HEK293T (cell line): Measurements from ENCODE around the gene SELENOF.

Experiments
- CTCF ChIA-PET: fragments of 350-600 bp; formaldehyde crosslinking; extraction: SDS; loops from one replicate; lab custom pipeline; 2021; ENCODE audit warnings: antibody characterized with exemption, inconsistent platforms; lab: Yijun Ruan, JAX
- POLR2A ChIA-PET: fragments of 350-600 bp; formaldehyde crosslinking; extraction: SDS; loops from one replicate; lab custom pipeline; 2020; ENCODE audit warnings: antibody characterized with exemption, inconsistent platforms; lab: Yijun Ruan, JAX
- DNase-seq: peaks from one replicate; pipeline ENCODE4 v3.0.0; 2012; ENCODE audit warnings: mixed read lengths; ENCODE audit errors: extremely low spot score
- ARNT ChIP-seq: fragments of 450-650 bp; IDR thresholded peaks from 2 replicates; pipeline ENCODE4 v1.6.1; 2017; ENCODE audit warnings: mild to moderate bottlenecking
- BHLHE40 ChIP-seq: fragments of 450-650 bp; IDR thresholded peaks from 2 replicates; pipeline ENCODE4 v1.6.1; 2016; ENCODE audit warnings: mild to moderate bottlenecking, moderate library complexity, borderline replicate concordance
- CTBP1 ChIP-seq: fragments of 450-650 bp; IDR thresholded peaks from 2 replicates; pipeline ENCODE4 v1.6.1; 2016; ENCODE audit warnings: borderline replicate concordance
- ELF4 ChIP-seq: fragments of 450-650 bp; IDR thresholded peaks from 2 replicates; pipeline ENCODE4 v1.6.1; 2017; ENCODE audit warnings: antibody characterized with exemption
- FOXA1 ChIP-seq: fragments of 450-650 bp; IDR thresholded peaks from 2 replicates; pipeline ENCODE4 v1.6.1; 2016; ENCODE audit warnings: mild to moderate bottlenecking
- FOXK2 ChIP-seq: fragments of 450-650 bp; IDR thresholded peaks from 2 replicates; pipeline ENCODE4 v1.6.1; 2016; ENCODE audit warnings: mild to moderate bottlenecking
- FOXM1 ChIP-seq: fragments of 450-650 bp; IDR thresholded peaks from 2 replicates; pipeline ENCODE4 v1.6.1; 2017; ENCODE audit warnings: mild to moderate bottlenecking, borderline replicate concordance
- HDGF ChIP-seq: fragments of 450-650 bp; IDR thresholded peaks from 2 replicates; pipeline ENCODE4 v1.6.1; 2017; ENCODE audit warnings: antibody characterized with exemption, borderline replicate concordance
- L3MBTL2 ChIP-seq: fragments of 450-650 bp; conservative IDR thresholded peaks from 2 replicates; pipeline ENCODE4 v1.6.1; 2016; ENCODE audit warnings: mild to moderate bottlenecking
- LEF1 ChIP-seq: fragments of 450-650 bp; IDR thresholded peaks from 2 replicates; pipeline ENCODE4 v1.6.1; 2017; ENCODE audit warnings: mild to moderate bottlenecking, borderline replicate concordance
- NFRKB ChIP-seq: fragments of 450-650 bp; IDR thresholded peaks from 2 replicates; pipeline ENCODE4 v1.6.1; 2016; ENCODE audit warnings: mild to moderate bottlenecking, moderate library complexity
- SP1 ChIP-seq: fragments of 450-650 bp; IDR thresholded peaks from 2 replicates; pipeline ENCODE4 v1.6.1; 2017
- SUZ12 ChIP-seq: fragments of 450-650 bp; IDR thresholded peaks from 2 replicates; pipeline ENCODE4 v1.6.1; 2016; ENCODE audit warnings: mild to moderate bottlenecking
- TARDBP ChIP-seq: fragments of 450-650 bp; IDR thresholded peaks from 2 replicates; pipeline ENCODE4 v1.6.1; 2016
- ZNF384 ChIP-seq: fragments of 450-650 bp; IDR thresholded peaks from 2 replicates; pipeline ENCODE4 v1.6.1; 2016
- TF ChIP-seq, protein P1 (sequence below): fragments of 450-650 bp; IDR thresholded peaks from 2 replicates; pipeline ENCODE4 v1.6.1; 2016

SELENOF gene

DNA sequence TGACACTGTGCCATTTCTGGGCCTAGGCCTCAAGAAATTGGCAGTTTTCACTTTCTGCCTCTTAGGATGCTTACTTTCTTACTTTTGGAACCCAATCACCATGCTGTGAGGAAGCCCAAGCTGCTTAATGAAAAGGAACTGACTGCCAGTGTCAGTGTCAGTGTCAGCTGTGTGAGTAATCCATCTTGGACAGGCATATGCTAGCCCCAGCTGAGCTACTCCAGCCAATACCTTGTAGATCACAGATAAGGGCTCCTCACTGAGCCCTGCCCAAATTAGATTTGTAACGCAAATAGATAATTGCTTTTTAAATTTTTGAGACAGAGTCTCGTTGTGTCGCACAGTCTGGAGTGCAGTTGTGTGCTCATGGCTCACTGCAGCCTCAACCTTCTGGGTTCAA is 59.6 kb downstream of the SELENOF start:
- ChIA-PET CTCF (no interaction called here), POLR2A (no interaction called here)
- no peak for DNase-seq

GRCh38 chr1:86852782-86853408 is 61.0 kb downstream of the SELENOF start:
- ChIA-PET CTCF (no interaction called here), POLR2A (no interaction called here)
- no peak for TF ChIP-seq CTBP1
- no peak for TF ChIP-seq SUZ12
- TF ChIP-seq NFRKB, result no peak
- no peak for TF ChIP-seq BHLHE40
- no peak for DNase-seq

More for the DNA sequence above, 59.6 kb downstream of the SELENOF start:
- TF ChIP-seq HDGF, result no peak
- no peak for TF ChIP-seq SP1
- TF ChIP-seq BHLHE40, result no peak
- TF ChIP-seq ARNT, result no peak
- no peak for TF ChIP-seq ZNF384
- no peak for TF ChIP-seq TARDBP
- TF ChIP-seq L3MBTL2, result no peak
- TF ChIP-seq LEF1, result no peak

DNA sequence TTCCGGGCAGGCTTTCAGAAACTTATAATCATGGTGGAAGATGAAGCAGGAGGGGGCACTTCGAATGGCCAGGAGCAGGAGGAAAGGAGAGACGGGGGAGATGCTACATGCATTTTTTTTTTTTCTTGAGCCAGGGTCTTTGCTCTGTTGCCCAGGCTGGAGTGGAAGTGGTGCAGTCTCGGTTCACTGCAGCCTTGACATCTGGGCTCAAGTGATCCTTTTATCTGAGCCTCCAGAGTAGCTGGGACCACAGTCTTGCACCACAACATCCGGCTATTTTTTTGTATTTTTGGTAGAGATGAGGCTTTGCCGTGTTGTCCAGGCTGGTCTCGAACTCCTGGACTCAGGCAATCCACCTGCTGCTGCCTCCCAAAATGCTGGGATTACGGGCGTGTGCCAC is 61.6 kb downstream of the SELENOF start:
- TF ChIP-seq SP1 (no peak), HDGF (no peak), L3MBTL2 (no peak), ELF4 (no peak), FOXK2 (no peak), FOXA1 (no peak), BHLHE40 (no peak), SUZ12 (no peak), CTBP1 (no peak), NFRKB (no peak), FOXM1 (no peak), ARNT (no peak), LEF1 (no peak), ZNF384 (no peak), TARDBP (no peak)
- TF ChIP-seq, protein P1, sequence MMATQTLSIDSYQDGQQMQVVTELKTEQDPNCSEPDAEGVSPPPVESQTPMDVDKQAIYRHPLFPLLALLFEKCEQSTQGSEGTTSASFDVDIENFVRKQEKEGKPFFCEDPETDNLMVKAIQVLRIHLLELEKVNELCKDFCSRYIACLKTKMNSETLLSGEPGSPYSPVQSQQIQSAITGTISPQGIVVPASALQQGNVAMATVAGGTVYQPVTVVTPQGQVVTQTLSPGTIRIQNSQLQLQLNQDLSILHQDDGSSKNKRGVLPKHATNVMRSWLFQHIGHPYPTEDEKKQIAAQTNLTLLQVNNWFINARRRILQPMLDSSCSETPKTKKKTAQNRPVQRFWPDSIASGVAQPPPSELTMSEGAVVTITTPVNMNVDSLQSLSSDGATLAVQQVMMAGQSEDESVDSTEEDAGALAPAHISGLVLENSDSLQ, result no peak
- POLR2A ChIA-PET, result no interaction called here
- DNase-seq, result no peak
- CTCF ChIA-PET, result no interaction called here

DNA sequence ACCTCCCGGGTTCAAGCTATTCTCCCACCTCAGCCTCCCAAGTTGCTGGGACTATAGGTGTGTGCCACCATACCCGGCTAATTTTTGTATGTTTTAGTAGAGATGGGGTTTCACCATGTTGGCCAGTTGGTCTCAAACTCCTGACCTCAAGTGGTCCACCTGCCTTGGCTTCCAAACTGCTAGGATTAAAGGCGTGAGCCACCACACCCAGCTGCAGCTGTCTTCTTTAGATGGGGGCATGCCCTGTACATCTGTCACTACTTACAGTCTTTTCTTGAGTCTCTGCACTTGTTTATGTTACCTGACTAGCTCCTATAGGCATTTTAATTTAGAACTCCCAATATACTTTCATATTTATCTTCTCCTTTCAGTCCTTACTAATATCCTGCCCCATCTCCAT is 64.2 kb downstream of the SELENOF start:
- POLR2A ChIA-PET, result no interaction called here
- TF ChIP-seq TARDBP (no peak), ELF4 (no peak)
- DNase-seq, result no peak
- CTCF ChIA-PET, result no interaction called here

DNA sequence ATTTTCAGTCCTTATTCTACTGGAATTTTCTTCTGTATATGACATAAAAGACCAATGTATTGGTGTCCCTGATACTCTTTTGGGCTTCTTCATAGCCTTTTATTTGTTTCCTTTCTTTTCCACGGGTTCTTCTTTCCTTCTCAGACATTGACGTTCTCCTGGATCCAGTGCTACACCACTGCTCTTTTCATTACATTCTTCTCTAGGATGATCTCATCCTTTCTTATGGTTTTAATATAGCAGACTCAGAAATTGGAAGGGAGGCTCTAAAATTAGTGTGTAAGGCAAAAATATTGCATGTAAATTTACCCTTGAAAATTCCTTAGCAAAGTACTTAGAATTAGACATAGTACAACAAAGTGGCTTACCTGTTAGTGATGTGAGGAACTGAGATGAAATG is 65.3 kb downstream of the SELENOF start:
- DNase-seq, result no peak
- ChIA-PET CTCF (no interaction called here), POLR2A (no interaction called here)
- TF ChIP-seq, protein P1, result no peak
- no peak for TF ChIP-seq BHLHE40
- no peak for TF ChIP-seq CTBP1
- no peak for TF ChIP-seq L3MBTL2
- TF ChIP-seq ZNF384, result no peak
- no peak for TF ChIP-seq ARNT
- no peak for TF ChIP-seq SP1
- no peak for TF ChIP-seq NFRKB
- TF ChIP-seq HDGF, result no peak
- no peak for TF ChIP-seq FOXK2
- no peak for TF ChIP-seq FOXA1
- TF ChIP-seq ELF4, result no peak
- no peak for TF ChIP-seq LEF1
- no peak for TF ChIP-seq TARDBP

GRCh38 chr1:86846164-86846647 is 67.7 kb downstream of the SELENOF start:
- ChIA-PET CTCF (interaction anchor here (0.7 kb wide), 1 partner anchor 65 kb away, joined by 7 read pairs; no protein-coding TSS in a partner anchor), POLR2A (interaction anchor here (0.8 kb wide), 1 partner anchor 68 kb away, joined by 3 read pairs; the partner anchor contains the start of genes HS2ST1 and SELENOF)
- TF ChIP-seq ZNF384, result no peak
- TF ChIP-seq TARDBP, result no peak
- no peak for TF ChIP-seq LEF1
- no peak for DNase-seq

- POLR2A ChIA-PET, result interaction anchor here (0.8 kb wide), 1 partner anchor 69 kb away, joined by 3 read pairs; the partner anchor contains the start of genes HS2ST1 and SELENOF
- CTCF ChIA-PET, result no interaction called here
- no peak for TF ChIP-seq FOXA1
- no peak for TF ChIP-seq BHLHE40
- no peak for TF ChIP-seq SP1
- no peak for TF ChIP-seq L3MBTL2
- no peak for TF ChIP-seq LEF1
- TF ChIP-seq, protein P1, result no peak
- TF ChIP-seq TARDBP, result no peak
- no peak for TF ChIP-seq ARNT
- TF ChIP-seq HDGF, result no peak
- TF ChIP-seq ZNF384, result no peak
- TF ChIP-seq ELF4, result no peak
- DNase-seq, result no peak
These were observed 68.4 kb downstream of the SELENOF start for GRCh38 chr1:86845514-86845913.
